NCI-H187 (cell line): Measurements from ENCODE around the gene PLSCR1.
A peak's percentile ranks its signal among the peaks of the same experiment; 100 is the strongest.

ENCODE experiments used
- DNase-seq, 2 experiments: peaks; one replicate each; lab custom pipeline; 2025; lab: John Stamatoyannopoulos, UW

The PLSCR1 gene

DNA sequence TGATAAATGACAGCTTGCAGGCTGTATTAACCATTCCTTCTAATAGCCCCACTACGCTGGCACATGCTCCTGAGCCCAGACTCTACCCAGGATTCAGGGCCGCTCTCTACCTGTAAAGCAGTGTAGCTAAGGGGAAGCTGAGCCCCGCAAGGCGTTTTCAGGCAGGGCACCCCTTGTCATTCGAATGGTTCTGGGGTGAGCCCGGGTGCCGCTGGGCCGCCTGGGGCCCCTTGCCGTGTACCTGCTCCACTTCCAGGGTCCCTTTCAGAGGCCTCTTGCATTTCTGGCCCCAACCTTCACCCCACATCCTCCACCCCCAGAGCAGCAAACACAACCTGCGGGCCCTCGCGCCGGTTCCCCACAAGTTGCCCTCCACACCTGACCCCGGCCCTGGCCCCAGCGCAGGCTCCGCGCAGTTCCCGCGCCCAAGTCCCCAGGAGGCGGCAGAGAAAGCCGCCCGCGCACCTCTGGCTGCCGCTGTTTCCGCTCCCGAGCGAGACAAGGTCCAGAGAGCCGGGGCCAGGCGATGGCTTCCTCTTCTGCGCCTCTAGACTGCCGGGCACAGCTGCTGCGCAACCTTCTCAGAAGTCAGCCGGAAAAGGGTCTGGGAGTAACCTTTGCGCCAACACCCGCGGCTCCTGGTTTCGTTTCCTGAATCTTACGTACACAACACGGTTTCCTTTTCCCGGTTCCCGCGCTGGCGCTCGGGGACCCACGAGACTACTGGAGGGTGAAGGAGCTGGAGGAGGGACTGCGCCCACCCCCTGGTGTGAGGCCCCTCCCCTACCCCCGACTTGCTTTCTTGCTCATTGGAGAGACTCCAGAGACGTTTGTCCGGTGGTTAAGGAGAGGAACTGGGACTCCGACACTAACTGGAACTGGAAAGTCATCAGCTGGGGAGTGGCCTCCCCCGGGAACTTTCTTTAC, at the start of gene PLSCR1:
PLSCR1 (minus strand) TSS at position 606 of the 927 bp plus-strand sequence. CDS start 8,055 bp downstream, outside the sequence.
- peak; percentile 18 to 31 for DNase-seq

DNA sequence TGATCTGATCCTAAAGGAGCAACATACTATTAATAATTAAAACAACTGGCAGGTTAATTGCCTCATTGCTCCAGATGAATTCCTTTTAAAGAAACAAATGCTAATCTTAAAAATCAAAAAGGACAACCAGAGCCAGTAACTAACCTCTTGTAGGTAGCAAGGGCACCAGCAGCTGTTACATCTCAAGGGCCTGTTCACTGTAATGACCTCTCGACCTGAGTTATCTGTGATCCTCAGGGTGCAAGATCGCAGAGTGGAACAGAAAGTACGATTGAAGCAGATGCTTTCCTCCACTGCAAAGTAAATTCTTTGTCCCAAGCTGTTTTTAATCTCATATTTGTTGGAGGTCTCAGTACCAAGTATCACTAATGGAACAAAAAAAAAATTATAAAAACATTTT, 49.4 kb upstream of the PLSCR1 start:
- DNase-seq, result no peak

DNA sequence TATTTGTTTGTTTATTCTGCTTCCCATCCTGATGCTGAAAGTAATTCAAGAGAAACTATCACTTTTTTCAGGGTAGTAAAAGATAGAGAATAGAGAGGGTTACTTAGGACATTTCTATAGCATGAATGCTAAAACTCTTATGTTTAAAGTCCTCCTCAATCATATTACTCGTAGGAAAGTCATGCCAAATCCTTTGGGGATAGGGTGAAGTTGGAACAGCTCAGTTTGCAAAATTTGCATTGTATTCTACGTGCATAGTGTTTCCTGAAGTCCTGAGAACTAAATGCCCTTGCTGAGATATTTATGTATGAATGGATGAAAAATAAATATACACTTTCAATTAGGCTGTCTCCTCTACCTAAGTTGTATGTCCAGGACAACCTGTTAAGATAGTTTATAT, 46.1 kb upstream of the PLSCR1 start:
- DNase-seq, result no peak

DNA sequence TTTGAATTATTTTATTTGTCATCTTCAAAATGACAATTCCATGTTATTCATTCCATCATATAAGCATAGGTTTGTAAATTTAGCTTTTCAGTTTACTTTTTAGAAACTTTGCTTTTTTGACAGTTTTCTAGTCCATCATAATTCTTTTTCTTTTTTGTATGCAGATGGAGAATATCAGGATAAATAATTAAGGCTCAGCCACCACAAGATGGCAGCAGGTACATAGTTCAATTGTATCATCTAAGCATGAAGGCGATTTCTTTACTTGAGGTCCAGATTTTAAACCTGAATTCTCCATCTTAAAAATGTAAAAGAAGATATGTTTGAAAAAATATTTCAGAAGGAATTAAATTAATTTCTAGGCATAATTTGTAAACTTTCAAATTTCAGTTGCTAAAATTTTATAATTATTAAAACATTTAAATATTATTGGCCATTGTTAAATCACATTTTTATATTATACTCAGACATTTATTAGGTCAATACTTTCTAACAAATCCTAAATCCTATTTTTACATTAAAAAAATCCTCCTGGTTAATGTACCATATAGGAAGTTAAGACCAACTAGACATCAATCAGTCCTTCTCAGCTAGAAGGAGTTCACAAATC, 45.6 kb upstream of the PLSCR1 start:
- DNase-seq, result no peak

GRCh38 chr3:146585156-146585555, 40.7 kb upstream of the PLSCR1 start:
- DNase-seq, result no peak

DNA sequence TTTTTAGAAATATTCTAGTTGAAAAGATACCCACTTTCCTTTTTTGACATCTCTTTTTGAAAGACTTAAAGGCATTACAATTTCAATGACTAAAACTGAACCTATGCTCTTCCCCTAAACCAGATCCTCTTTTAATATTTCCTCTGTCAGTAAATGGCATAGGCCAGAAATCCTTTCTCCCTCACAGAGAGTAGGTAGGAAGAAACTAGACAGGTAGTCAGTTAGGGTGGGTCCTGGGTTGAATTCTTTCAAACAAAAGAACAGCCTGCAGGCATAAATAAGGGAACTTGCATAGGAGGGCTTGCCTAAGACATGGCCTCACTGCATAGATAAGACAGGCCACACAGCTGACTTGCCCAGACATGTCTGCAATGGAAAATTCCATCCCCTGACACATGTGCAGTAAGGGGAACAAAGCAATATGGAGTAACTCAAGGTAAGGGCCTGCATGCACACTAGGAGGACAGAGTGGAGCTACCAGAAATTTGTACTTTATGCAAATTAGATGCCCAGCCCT, 37.6 kb upstream of the PLSCR1 start:
- DNase-seq, result no peak

DNA sequence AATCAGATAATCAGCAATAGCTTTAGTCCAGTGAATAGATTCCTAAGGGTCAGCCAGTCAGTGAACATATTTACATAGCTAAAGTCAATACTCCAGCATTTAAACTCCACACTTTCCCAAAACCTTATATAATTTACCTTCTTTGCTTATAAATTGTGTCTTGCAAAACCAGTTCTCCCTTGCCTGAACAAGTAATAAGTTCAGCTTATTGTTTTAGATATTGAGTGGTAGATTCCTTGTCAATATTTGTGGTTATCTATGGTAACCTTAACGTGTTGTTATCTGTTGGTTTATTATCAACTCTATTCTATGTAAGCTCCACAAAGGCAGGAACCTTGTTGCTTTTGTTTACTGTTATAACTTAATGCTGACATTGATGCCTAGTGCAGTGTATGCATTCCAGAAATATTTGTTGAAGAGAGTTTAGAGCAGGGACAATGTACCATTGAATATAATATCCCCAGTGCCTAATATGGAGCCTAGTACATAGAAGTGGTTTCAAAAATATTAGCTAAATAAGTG, 36.7 kb upstream of the PLSCR1 start:
- DNase-seq, result no peak

- no peak for DNase-seq
These were observed 33.3 kb upstream of the PLSCR1 start for GRCh38 chr3:146577662-146578061.

DNA sequence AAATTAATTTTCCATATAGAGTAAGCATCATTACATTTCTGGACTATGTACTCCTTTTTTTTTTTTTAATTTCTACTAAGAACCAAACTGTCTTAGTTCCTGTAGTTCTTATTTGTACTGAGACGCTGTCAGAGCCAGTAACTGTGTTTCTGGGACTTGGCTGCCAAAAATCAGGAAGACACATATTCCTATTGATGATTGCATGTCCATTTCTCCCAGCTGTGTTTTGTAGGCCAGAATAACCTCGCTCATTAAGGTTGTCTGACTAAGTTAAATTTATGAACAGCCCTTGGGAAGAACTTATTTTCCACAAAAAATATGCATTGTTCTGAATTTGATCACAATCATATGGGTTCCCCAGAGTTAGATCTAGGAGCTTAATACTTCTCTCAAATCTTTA, 31.2 kb upstream of the PLSCR1 start:
- no peak for DNase-seq

DNA sequence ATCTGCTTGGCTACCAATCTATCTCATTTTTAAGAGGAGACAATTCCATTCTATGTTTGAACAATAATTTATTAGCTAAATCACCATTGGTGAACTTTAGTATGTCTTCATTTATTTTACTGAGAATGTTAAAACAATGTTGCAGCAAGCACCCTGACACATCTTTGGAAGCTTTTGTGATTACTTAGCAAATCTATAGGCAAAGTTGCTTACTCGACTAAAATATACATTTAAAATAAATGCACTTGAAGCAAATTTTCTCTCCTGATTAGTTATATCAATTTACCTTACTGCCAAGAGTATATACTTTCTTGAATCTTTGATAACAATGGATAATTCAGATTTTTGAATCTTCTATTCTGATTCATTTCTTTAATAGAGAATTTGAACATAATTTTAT, 29.8 kb upstream of the PLSCR1 start:
- no peak for DNase-seq

- DNase-seq, result no peak
These were observed 24.9 kb upstream of the PLSCR1 start for GRCh38 chr3:146569314-146569713.

DNA sequence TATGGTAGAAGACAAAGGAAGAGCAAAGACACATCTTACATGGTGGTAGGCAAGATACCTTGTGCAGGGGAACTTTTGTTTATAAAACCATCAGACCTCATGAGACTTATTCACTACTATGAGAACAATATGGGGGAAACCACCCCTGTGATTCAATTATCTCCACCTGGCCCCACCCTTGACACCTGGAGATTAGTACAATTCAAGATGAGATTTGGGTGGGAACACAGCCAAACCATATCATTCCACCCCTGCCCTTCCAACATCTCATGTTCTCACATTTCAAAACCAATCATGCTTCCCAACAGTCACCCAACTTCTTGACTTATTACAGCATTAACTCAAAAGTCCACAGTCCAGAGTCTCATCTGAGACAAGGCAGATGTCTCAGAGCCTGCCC, 21.7 kb upstream of the PLSCR1 start:
- DNase-seq, result no peak

GRCh38 chr3:146561879-146562278, 17.5 kb upstream of the PLSCR1 start:
- no peak for DNase-seq

DNA sequence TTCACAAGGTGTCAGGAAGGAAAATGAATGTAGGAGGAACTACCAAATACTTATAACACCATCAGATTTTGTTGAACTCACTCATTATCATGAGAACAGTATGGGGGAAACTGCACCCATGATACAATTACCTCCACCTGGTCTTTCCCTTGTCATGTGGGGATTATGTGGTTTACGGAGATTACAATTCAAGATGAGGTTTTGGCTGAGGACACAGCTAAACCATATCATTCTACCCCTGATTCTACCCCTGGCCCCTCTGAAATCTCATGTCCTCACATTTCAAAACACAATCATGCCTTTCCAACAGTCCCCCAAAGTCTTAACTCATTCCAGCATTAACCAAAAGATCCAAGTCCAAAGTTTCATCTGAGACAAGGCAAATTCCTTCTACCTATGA, 17.1 kb upstream of the PLSCR1 start:
- DNase-seq, result no peak

DNA sequence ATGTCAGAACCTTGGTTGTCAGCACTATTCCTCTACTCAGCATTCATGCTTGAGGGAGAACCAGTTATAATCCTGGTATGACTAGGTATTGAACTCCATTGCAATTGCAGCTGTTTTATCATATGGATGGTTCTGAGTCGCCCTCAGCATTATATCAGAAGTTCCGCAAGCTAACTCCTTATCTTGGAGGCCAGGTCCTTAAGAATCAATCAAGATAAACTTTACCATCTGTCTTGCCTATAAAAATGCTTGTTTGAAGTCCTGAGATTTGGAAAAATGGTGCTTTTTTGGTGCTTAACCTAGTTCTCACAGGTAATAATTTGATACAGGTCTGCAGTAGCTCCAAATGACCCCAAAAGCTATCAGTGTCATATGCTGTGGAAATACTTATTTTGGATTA, 16.3 kb upstream of the PLSCR1 start:
- DNase-seq, result no peak

- no peak for DNase-seq
These were observed 15.0 kb upstream of the PLSCR1 start for GRCh38 chr3:146559388-146559787.

DNA sequence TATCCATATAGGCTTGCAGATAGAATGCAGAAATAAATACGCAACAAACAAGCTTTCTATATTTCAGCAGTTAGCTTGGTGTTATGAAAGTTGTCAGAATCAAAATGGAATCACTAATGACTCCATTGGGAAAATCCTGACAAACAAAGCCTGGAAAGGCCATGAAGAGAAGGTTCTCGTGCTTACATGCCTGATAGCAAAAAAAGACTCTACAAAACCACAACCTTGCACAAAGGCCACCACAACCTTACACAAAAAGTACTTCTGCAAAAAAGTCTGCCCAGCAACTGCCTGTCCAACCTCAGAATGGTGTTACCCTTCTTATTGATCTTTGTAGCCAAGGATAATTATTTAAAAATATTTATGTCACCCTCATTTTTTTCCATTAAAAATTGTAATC, 14.4 kb upstream of the PLSCR1 start:
- no peak for DNase-seq

DNA sequence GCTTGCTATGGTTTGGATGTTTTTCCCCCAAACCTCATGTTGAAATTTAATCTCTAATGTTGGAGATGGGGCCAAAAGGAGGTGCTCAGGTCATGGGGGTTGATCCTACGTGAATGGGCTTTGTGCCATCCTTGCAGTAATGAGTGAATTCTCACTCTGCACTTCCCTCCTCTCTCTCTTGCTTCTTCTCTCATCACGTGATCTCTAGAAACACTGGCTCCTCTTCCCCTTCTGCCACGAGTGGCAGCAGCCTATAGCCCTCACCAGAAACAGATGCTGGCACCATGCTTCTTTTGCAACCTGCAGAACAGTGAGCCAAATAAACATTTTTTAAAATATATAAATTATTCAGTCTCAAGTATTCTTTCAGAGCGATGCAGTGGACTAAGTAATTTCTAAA, 13.3 kb upstream of the PLSCR1 start:
- DNase-seq, result no peak

DNA sequence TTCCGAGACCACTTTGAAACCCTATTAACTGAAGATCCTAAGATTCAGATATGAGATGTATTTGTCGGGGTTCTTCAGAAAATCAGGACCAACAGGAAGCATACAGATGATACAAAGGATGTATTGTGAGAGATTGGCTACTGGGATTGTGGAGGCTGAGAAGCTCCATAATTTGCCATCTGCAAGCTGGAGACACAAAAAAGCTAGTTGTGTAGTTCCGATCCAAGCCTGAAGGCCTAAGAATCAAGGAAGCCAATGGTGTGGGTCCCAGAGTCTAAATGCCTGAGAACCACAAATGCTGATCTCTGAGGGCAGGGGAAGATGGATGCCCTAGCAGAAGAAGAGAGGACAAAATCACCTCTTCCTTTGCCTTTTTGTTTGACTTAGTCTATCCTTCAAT, 10.9 kb upstream of the PLSCR1 start:
- DNase-seq, result no peak

- no peak for DNase-seq
These were observed 9.8 kb upstream of the PLSCR1 start for GRCh38 chr3:146554151-146554760.

DNA sequence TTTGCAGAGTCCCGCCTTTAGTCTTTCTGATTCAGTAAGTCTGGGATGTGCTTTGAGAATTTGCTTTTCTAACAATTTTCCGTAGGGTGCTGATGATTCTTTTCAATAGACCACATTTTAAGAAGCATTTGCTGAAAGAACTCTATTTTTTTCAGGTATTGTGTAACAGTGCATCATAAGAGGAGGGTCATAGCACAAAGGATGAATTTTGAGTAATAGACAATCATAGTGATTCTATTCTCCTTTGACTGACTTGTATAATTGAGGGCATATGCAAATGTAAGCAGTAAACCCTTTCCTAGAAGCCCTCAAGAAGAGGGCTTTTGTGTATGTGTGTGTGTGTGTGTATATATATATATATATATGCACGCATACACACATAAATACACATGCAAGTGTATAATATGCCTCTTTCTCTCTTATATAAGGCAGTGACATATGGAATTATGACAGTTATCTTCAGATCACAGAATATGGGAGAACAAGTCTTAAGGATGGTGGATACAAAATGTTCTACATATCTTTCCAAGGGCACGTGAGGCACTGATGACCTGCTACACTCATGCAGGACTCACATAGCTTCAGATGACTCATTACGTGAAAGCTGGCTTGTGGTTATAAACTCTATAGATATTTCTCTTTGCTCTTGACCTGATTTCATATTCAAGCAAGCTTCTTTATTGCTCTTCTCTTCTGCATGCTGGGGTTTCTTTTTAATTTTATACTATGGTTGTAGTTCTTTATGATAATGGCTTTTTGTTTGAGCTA, 6.5 kb upstream of the PLSCR1 start:
- DNase-seq, result no peak

DNA sequence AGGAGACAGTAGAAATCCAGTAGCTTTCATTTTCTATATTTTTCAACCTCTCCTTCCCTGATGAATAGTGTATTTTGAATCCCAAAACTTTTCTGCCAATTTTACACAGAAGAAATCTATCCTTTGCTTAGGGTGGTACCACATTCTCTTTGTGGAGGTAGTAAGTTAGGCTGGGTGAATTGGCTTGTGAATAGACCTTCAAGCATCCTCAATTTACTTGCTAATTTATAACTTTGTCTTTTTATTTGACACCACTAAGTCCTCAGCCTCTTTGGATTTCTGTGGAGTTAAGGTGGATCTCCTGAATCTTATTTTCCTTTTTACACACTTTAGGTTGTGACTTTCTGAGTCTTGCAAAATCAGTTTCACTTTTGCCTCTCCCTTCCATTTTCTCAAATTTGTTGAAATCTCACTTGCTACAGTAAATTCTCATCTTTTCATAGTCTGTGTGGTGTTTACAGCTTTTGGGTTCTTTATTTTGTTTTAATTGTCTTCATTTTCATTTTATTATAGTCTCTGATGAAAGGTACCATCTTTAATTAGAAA, 5.7 kb upstream of the PLSCR1 start:
- DNase-seq, result no peak
